Stimulated activated CD8-positive, alpha-beta memory T cell treated with anti-CD3 and anti-CD28 coated beads, Interleukin-12 subunit alpha, Interleukin-12 subunit beta, amount 100 ng/mL, for 1 hour (primary cell): ENCODE data around the gene AIFM3.
"Not testable (repeated sequence)": the region's sequence is repeated elsewhere in the genome, so short reads cannot be mapped to it uniquely, and the experiment has no call there.

Experiments used
- DNase-seq: peaks from one replicate; pipeline ENCODE4 v3.0.0-alpha.2; 2020; ENCODE audit warnings: low read depth

Gene AIFM3

GRCh38 chr22:21003782-21004181 is 36.7 kb downstream of the AIFM3 start:
- no peak for DNase-seq

GRCh38 chr22:21009208-21009607 is 42.2 kb downstream of the AIFM3 start:
- DNase-seq = not testable (repeated sequence)

GRCh38 chr22:21009638-21010425 is 42.8 kb downstream of the AIFM3 start:
- no peak for DNase-seq

GRCh38 chr22:21010426-21011113 is 43.5 kb downstream of the AIFM3 start:
- DNase-seq = no peak

GRCh38 chr22:21012446-21013407 is 45.7 kb downstream of the AIFM3 start:
- no peak for DNase-seq

GRCh38 chr22:21013657-21014201 is 46.7 kb downstream of the AIFM3 start:
- DNase-seq = no peak

GRCh38 chr22:21014202-21014725 is 47.2 kb downstream of the AIFM3 start:
- DNase-seq = peak; percentile 64

- no peak for DNase-seq
These were observed 47.8 kb downstream of the AIFM3 start, which contains the start of gene P2RX6 for GRCh38 chr22:21014726-21015465. Gene P2RX6, plus strand, starts transcription at chr22:21015165. Its CDS starts 10 bp downstream, at chr22:21015175.

GRCh38 chr22:21015466-21016006 is 48.5 kb downstream of the AIFM3 start:
- DNase-seq = no peak

- no peak for DNase-seq
These were observed 49.8 kb downstream of the AIFM3 start for GRCh38 chr22:21016644-21017420.

GRCh38 chr22:21018314-21018713 is 51.3 kb downstream of the AIFM3 start:
- no peak for DNase-seq

- DNase-seq = no peak
These were observed 53.9 kb downstream of the AIFM3 start for GRCh38 chr22:21020802-21021429.

GRCh38 chr22:21022507-21022906 is 55.5 kb downstream of the AIFM3 start:
- no peak for DNase-seq

- no peak for DNase-seq
These were observed 56.0 kb downstream of the AIFM3 start for GRCh38 chr22:21022955-21023614.

GRCh38 chr22:21025266-21025665 is 58.2 kb downstream of the AIFM3 start:
- DNase-seq = no peak

GRCh38 chr22:21025763-21026755 is 59.0 kb downstream of the AIFM3 start:
- DNase-seq = no peak
